Panc1 (cell line): ENCODE data around the gene B3GLCT. TPM values are rescaled to one million over a fixed set of nuclear protein-coding genes. Genes with fewer than 3 reads are reported as not detected.

ENCODE experiments used
- ATAC-seq: fragments of 200-7000 bp; cut with Tn5 transposase; 2 replicates; pipeline ENCODE4 v1.9.1; 2020; ENCODE audit warnings: mild to moderate bottlenecking, moderate library complexity
- BruUV-seq: library from RNA; stranded (reverse); fragments of 400-500 nt; replicated peaks from 2 replicates; lab custom pipeline; 2021; lab: Mats Ljungman, UMichigan
- CTCF ChIA-PET: fragments of 300-600 bp; sonication (Branson Sonifier 250); formaldehyde crosslinking; loops from one replicate; lab custom pipeline; 2022; ENCODE audit warnings: antibody characterized with exemption; lab: Charles Lee
- POLR2A ChIA-PET: fragments of 300-600 bp; sonication (Branson Sonifier 250); formaldehyde crosslinking; loops from one replicate; lab custom pipeline; 2022; ENCODE audit warnings: antibody characterized with exemption; lab: Charles Lee
- DNase-seq: peaks from one replicate; pipeline ENCODE4 v3.0.0-alpha.2; 2010; ENCODE audit warnings: low read depth, low spot score
- H3K27ac ChIP-seq: 2 replicates; pipeline ENCODE4 v1.5.1; 2011; ENCODE audit warnings: mild to moderate bottlenecking, low read length, inconsistent platforms
- H3K27me3 ChIP-seq: fragments of 200-500 bp; sonication (Bioruptor generic); 2 replicates; pipeline ENCODE4 v1.6.0; 2014; ENCODE audit warnings: low read length, inconsistent platforms; ENCODE audit not compliant: control insufficient read depth, insufficient read depth
- H3K36me3 ChIP-seq: fragments of 200-500 bp; sonication (Bioruptor generic); 2 replicates; pipeline ENCODE4 v1.5.1; 2014; ENCODE audit warnings: inconsistent platforms, mild to moderate bottlenecking, low read length, moderate library complexity; ENCODE audit not compliant: control insufficient read depth, insufficient read depth
- H3K4me1 ChIP-seq: 2 replicates; pipeline ENCODE4 v1.5.1; 2011; ENCODE audit warnings: inconsistent platforms, mild to moderate bottlenecking, low read length, moderate library complexity; ENCODE audit not compliant: control insufficient read depth, insufficient read depth
- H3K4me3 ChIP-seq, 2 experiments: 2 replicates each; pipeline ENCODE4 v1.5.1; 2011 to 2012; ENCODE audit warnings: low read depth in 2 of 2, low read length in 2 of 2, mild to moderate bottlenecking in 2 of 2, inconsistent platforms in 1 of 2, moderate library complexity in 1 of 2
- H3K9me3 ChIP-seq: fragments of 200-500 bp; sonication (Bioruptor generic); 2 replicates; pipeline ENCODE4 v1.5.1; 2014; ENCODE audit warnings: low read depth, mild to moderate bottlenecking, inconsistent platforms, low read length, moderate library complexity; ENCODE audit not compliant: control insufficient read depth, insufficient read depth
- POLR2AphosphoS5 ChIP-seq: IDR thresholded peaks from 2 replicates; pipeline ENCODE4 v1.6.1; 2012; ENCODE audit warnings: mild to moderate bottlenecking, low read depth, low read length, moderate library complexity
- SIN3A ChIP-seq: IDR thresholded peaks from 2 replicates; pipeline ENCODE4 v1.6.1; 2012; ENCODE audit warnings: low read depth, mild to moderate bottlenecking, low read length, moderate library complexity, borderline replicate concordance; ENCODE audit not compliant: insufficient read depth
- TCF7L2 ChIP-seq: IDR thresholded peaks from 2 replicates; pipeline ENCODE4 v1.6.1; 2011; ENCODE audit warnings: mild to moderate bottlenecking, low read depth, low read length, inconsistent platforms
- in situ Hi-C: cut with HindIII; loops from 2 replicates; pipeline ENCODE4 v1.10.0; 2016; ENCODE audit warnings: low sequenced_read_pairs, low pct_unique_long_range_greater_than_20kb
- intact Hi-C: fragments of 100-400 bp; cut with micrococcal nuclease; formaldehyde crosslinking; loops from one replicate; pipeline ENCODE4 v1.10.0; 2022; ENCODE audit not compliant: unreplicated experiment
- total RNA-seq: library from RNA; stranded (reverse); gene quantifications from one replicate; pipeline ENCODE4 v1.2.1, GENCODE V29; 2021; ENCODE audit not compliant: unreplicated experiment
- TF ChIP-seq, protein P1 (sequence below): fragments of 450-650 bp; IDR thresholded peaks from 2 replicates; pipeline ENCODE4 v1.5.1; 2017; ENCODE audit warnings: mild to moderate bottlenecking
- TF ChIP-seq, protein P2 (sequence below), 2 experiments: IDR thresholded peaks; 2 replicates each; pipeline ENCODE4 v1.6.1; 2011 to 2012; ENCODE audit warnings: low read depth in 2 of 2, control low read depth in 1 of 2, low read length in 1 of 2, mild to moderate bottlenecking in 1 of 2, moderate library complexity in 1 of 2; ENCODE audit not compliant: insufficient read depth in 1 of 2

B3GLCT gene
- total RNA-seq, 1 experiment from 2014 or later, result 16.5 TPM

- Histone ChIP-seq H3K4me1 (peaks cover 9% of the 10 kb centered on the region), H3K27me3 (no peaks in the 10 kb centered on the region), H3K4me3 (no peak overlapping the region), H3K27ac (no peak overlapping the region), H3K9me3 (no peaks in the 10 kb centered on the region), H3K36me3 (no peaks in the 10 kb centered on the region)
- in situ Hi-C loops (no loop called here), intact Hi-C loops (no loop called here)
- POLR2A ChIA-PET, result no interaction called here
- BruUV-seq, result no TSS peak
- no peak for DNase-seq
- CTCF ChIA-PET, result no interaction called here
- no peak for TF ChIP-seq SIN3A
- TF ChIP-seq POLR2AphosphoS5, result no peak
- no peak for ATAC-seq
Measured at GRCh38 chr13:31168736-31169135, 31.0 kb upstream of the B3GLCT start.

GRCh38 chr13:31172001-31172400 lies 27.8 kb upstream of the B3GLCT start:
- Histone ChIP-seq H3K27me3 (no peaks in the 10 kb centered on the region), H3K36me3 (no peaks in the 10 kb centered on the region), H3K4me3 (no peak overlapping the region), H3K4me1 (peaks cover 9% of the 10 kb centered on the region), H3K27ac (0 out of 2 replicates have a peak overlapping the region, but pooled peaks have one; percentile 14), H3K9me3 (no peaks in the 10 kb centered on the region)
- ChIA-PET POLR2A (no interaction called here), CTCF (no interaction called here)
- DNase-seq, result no peak
- BruUV-seq, result no TSS peak
- ATAC-seq, result no peak
- intact Hi-C loops, result no loop called here
- in situ Hi-C loops, result no loop called here
- TF ChIP-seq, protein P1, sequence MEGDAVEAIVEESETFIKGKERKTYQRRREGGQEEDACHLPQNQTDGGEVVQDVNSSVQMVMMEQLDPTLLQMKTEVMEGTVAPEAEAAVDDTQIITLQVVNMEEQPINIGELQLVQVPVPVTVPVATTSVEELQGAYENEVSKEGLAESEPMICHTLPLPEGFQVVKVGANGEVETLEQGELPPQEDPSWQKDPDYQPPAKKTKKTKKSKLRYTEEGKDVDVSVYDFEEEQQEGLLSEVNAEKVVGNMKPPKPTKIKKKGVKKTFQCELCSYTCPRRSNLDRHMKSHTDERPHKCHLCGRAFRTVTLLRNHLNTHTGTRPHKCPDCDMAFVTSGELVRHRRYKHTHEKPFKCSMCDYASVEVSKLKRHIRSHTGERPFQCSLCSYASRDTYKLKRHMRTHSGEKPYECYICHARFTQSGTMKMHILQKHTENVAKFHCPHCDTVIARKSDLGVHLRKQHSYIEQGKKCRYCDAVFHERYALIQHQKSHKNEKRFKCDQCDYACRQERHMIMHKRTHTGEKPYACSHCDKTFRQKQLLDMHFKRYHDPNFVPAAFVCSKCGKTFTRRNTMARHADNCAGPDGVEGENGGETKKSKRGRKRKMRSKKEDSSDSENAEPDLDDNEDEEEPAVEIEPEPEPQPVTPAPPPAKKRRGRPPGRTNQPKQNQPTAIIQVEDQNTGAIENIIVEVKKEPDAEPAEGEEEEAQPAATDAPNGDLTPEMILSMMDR, result no peak

DNA sequence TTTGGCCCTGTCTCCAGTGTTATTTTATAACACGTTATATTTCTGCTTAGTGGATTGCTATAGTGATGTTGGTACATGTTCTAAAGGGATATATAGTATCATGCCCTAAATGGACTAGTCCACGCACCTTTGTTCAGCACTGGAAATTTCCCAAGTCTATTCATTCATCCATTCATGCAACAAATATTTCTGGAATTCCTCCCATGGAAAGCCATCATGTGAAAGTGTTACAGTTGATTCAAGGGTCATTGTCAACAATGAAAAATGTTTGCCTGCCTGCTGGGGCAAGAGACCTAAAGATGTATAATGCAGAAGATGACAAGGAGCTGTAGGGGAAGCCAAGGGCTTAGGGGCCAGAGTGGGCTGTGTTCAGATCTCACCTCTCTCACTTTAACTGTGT lies 27.2 kb upstream of the B3GLCT start:
- CTCF ChIA-PET, result no interaction called here
- no peaks in the 10 kb centered on the region for H3K9me3 ChIP-seq
- H3K4me3 ChIP-seq, result no peak overlapping the region
- DNase-seq (peak; percentile 64), ATAC-seq (peak; percentile 76)
- in situ Hi-C loops, result no loop called here
- H3K4me1 ChIP-seq, result peaks cover 9% of the 10 kb centered on the region
- H3K27ac ChIP-seq, result peak overlapping the region; percentile 68
- POLR2A ChIA-PET, result no interaction called here
- no peaks in the 10 kb centered on the region for H3K36me3 ChIP-seq
- BruUV-seq, result no TSS peak
- TF ChIP-seq POLR2AphosphoS5 (no peak), SIN3A (no peak), TCF7L2 (no peak)
- TF ChIP-seq, protein P2, sequence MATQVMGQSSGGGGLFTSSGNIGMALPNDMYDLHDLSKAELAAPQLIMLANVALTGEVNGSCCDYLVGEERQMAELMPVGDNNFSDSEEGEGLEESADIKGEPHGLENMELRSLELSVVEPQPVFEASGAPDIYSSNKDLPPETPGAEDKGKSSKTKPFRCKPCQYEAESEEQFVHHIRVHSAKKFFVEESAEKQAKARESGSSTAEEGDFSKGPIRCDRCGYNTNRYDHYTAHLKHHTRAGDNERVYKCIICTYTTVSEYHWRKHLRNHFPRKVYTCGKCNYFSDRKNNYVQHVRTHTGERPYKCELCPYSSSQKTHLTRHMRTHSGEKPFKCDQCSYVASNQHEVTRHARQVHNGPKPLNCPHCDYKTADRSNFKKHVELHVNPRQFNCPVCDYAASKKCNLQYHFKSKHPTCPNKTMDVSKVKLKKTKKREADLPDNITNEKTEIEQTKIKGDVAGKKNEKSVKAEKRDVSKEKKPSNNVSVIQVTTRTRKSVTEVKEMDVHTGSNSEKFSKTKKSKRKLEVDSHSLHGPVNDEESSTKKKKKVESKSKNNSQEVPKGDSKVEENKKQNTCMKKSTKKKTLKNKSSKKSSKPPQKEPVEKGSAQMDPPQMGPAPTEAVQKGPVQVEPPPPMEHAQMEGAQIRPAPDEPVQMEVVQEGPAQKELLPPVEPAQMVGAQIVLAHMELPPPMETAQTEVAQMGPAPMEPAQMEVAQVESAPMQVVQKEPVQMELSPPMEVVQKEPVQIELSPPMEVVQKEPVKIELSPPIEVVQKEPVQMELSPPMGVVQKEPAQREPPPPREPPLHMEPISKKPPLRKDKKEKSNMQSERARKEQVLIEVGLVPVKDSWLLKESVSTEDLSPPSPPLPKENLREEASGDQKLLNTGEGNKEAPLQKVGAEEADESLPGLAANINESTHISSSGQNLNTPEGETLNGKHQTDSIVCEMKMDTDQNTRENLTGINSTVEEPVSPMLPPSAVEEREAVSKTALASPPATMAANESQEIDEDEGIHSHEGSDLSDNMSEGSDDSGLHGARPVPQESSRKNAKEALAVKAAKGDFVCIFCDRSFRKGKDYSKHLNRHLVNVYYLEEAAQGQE (IDR thresholded peaks at IDR 0.05; ENCODE audit: insufficient read depth in 1 of 2, low read depth in 2 of 2, low read length in 1 of 2), result no peak
- TF ChIP-seq, protein P1, result no peak
- no peaks in the 10 kb centered on the region for H3K27me3 ChIP-seq
- intact Hi-C loops, result no loop called here
